Liver (tissue), 4 donors: ENCODE results near the gene PRSS56. TPM values are rescaled to one million over a fixed set of nuclear protein-coding genes. Genes with fewer than 3 reads are reported as not detected.

Source experiments
- polyA plus RNA-seq, 2 donors: library from polyadenylated mRNA; stranded (reverse) in 1 of 2; unstranded in 1 of 2; fragments of 200-250 nt in 1 of 2; fragments of >200 nt in 1 of 2; fragmentation: Nextera tagmentation in 1 of 2; extraction: Ambion mirVana in 1 of 2; gene quantifications; one replicate each; pipeline versions ENCODE4 v1.2.1 to v1.2.3, GENCODE V29; 2013 to 2015
- total RNA-seq, 2 donors: library from RNA; depleted of rRNA; stranded (reverse); fragments of >200 nt; gene quantifications; one replicate each; pipeline ENCODE4 v1.2.3, GENCODE V29; 2014
- donor health status: healthy.
- donor health status: healthy.
- donor health status: healthy.

The PRSS56 gene
- total and polyA plus RNA-seq, 4 donors: 0.02 TPM; not detected in 3

Other genes starting within 250 kb of the PRSS56 start
- gene ALPP, start 141.6 kb upstream of the PRSS56 start, total RNA-seq: not detected
- not detected for gene ALPP, start 141.6 kb upstream of the PRSS56 start, polyA plus RNA-seq
- gene ALPG, start 113.5 kb upstream of the PRSS56 start, total RNA-seq: not detected
- not detected for gene ALPG, start 113.5 kb upstream of the PRSS56 start, polyA plus RNA-seq
- gene ALPI, start 64.2 kb upstream of the PRSS56 start, total RNA-seq: not detected
- gene ALPI, start 64.2 kb upstream of the PRSS56 start, polyA plus RNA-seq: under 1 TPM in 1 of 2 donors, not detected in 1; 0.02 TPM
- 1 to 10 TPM in 1 of 2 donors, not detected in 1; 1.8 TPM for gene ECEL1, start 32.6 kb upstream of the PRSS56 start, total RNA-seq
- gene ECEL1, start 32.6 kb upstream of the PRSS56 start, polyA plus RNA-seq: under 1 TPM in 1 of 2 donors, not detected in 1; 0.67 TPM
- not detected for gene CHRND, start 5.8 kb downstream of the PRSS56 start, total RNA-seq
- not detected for gene CHRND, start 5.8 kb downstream of the PRSS56 start, polyA plus RNA-seq
- gene CHRNG, start 19.3 kb downstream of the PRSS56 start, total RNA-seq: not detected
- not detected for gene CHRNG, start 19.3 kb downstream of the PRSS56 start, polyA plus RNA-seq
- 1 to 10 TPM; 1.8 to 3.0 TPM for gene TIGD1, start 30.2 kb downstream of the PRSS56 start, total RNA-seq
- gene TIGD1, start 30.2 kb downstream of the PRSS56 start, polyA plus RNA-seq: 1 to 10 TPM in 1 of 2 donors, under 1 TPM in 1; 0.50 to 1.6 TPM
- gene EIF4E2, start 30.3 kb downstream of the PRSS56 start, total RNA-seq: 10 to 100 TPM; 30.0 to 46.9 TPM
- 10 to 100 TPM; 44.6 to 46.3 TPM for gene EIF4E2, start 30.3 kb downstream of the PRSS56 start, polyA plus RNA-seq
- 10 to 100 TPM in 1 of 2 donors, 1 to 10 TPM in 1; 3.3 to 13.9 TPM for gene EFHD1, start 113.2 kb downstream of the PRSS56 start, total RNA-seq
- gene EFHD1, start 113.2 kb downstream of the PRSS56 start, polyA plus RNA-seq: 10 to 100 TPM in 1 of 2 donors, 1 to 10 TPM in 1; 6.7 to 28.5 TPM
- gene GIGYF2, start 176.9 kb downstream of the PRSS56 start, total RNA-seq: 10 to 100 TPM; 35.3 to 50.5 TPM
- 10 to 100 TPM; 10.6 to 18.2 TPM for gene GIGYF2, start 176.9 kb downstream of the PRSS56 start, polyA plus RNA-seq